LNCaP clone FGC (cell line): ENCODE measurements around the gene ST6GALNAC3.

Source experiments
- DNase-seq: peaks from one replicate; pipeline ENCODE4 v3.0.0-alpha.2; 2011; ENCODE audit warnings: low read depth
- H3K4me3 ChIP-seq: 2 replicates; pipeline ENCODE4 v1.5.1; 2011; ENCODE audit warnings: mild to moderate bottlenecking, low read depth, low read length, control low read depth
- TF ChIP-seq, protein P1 (sequence below): IDR thresholded peaks from 2 replicates; pipeline ENCODE4 v1.5.1; 2012; ENCODE audit warnings: mild to moderate bottlenecking; ENCODE audit not compliant: control insufficient read depth, insufficient read depth; ENCODE audit errors: extremely low read depth

ST6GALNAC3 gene

GRCh38 chr1:76137746-76138145 is 63.2 kb downstream of the ST6GALNAC3 start:
- no peak for DNase-seq
- no peak overlapping the region for H3K4me3 ChIP-seq
- TF ChIP-seq, protein P1, sequence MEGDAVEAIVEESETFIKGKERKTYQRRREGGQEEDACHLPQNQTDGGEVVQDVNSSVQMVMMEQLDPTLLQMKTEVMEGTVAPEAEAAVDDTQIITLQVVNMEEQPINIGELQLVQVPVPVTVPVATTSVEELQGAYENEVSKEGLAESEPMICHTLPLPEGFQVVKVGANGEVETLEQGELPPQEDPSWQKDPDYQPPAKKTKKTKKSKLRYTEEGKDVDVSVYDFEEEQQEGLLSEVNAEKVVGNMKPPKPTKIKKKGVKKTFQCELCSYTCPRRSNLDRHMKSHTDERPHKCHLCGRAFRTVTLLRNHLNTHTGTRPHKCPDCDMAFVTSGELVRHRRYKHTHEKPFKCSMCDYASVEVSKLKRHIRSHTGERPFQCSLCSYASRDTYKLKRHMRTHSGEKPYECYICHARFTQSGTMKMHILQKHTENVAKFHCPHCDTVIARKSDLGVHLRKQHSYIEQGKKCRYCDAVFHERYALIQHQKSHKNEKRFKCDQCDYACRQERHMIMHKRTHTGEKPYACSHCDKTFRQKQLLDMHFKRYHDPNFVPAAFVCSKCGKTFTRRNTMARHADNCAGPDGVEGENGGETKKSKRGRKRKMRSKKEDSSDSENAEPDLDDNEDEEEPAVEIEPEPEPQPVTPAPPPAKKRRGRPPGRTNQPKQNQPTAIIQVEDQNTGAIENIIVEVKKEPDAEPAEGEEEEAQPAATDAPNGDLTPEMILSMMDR: no peak

DNA sequence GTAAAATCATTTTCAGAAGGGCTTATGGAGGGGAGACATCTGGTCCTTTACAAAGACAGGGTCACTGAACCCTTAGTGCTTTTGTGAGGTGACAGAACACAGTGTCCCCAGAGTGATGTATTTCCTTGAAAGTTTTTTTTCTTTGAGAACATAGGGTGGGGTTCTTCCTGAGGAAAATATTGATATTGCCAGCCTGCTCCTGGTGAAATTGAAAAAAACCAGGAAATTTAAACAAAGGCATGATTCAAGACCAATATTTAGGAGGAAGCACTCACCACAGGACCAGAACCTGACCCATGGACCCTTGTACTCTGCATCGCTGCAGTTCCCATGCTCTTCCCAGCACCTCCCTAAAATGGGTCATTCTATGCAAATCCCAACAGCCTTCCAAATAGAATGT is 63.7 kb downstream of the ST6GALNAC3 start:
- TF ChIP-seq, protein P1: no peak
- no peak overlapping the region for H3K4me3 ChIP-seq
- DNase-seq: no peak

GRCh38 chr1:76140227-76140626 is 65.7 kb downstream of the ST6GALNAC3 start:
- DNase-seq: no peak
- TF ChIP-seq, protein P1: no peak
- H3K4me3 ChIP-seq: no peak overlapping the region

GRCh38 chr1:76141929-76142328 is 67.4 kb downstream of the ST6GALNAC3 start:
- no peak overlapping the region for H3K4me3 ChIP-seq
- DNase-seq: no peak
- TF ChIP-seq, protein P1: no peak

- DNase-seq: no peak
- TF ChIP-seq, protein P1: no peak
- H3K4me3 ChIP-seq: no peak overlapping the region
Measured at GRCh38 chr1:76142771-76143540, 68.4 kb downstream of the ST6GALNAC3 start.

- no peak for DNase-seq
- TF ChIP-seq, protein P1: no peak
- no peak overlapping the region for H3K4me3 ChIP-seq
Measured at GRCh38 chr1:76144247-76144646, 69.7 kb downstream of the ST6GALNAC3 start.

GRCh38 chr1:76145332-76145731 is 70.8 kb downstream of the ST6GALNAC3 start:
- H3K4me3 ChIP-seq: no peak overlapping the region
- DNase-seq: no peak
- TF ChIP-seq, protein P1: no peak
